Measurements from ENCODE around the gene RPS18. TPM values are rescaled to one million over a fixed set of nuclear protein-coding genes. Genes with fewer than 3 reads are reported as not detected.

The RPS18 gene
- total RNA-seq, 2 donors from 2014 or later, result 2,541 to 3,009 TPM

GRCh38 chr6:33236328-33236727 is 35.5 kb upstream of the RPS18 start:
- Histone ChIP-seq H3K27me3 (ENCODE audit: control insufficient read depth, insufficient read depth, low read length, poor library complexity, severe bottlenecking) (peaks cover 6% of the 10 kb centered on the region), H3K9ac (ENCODE audit: extremely low read depth, low read length, poor library complexity, severe bottlenecking) (no peak overlapping the region), H3K36me3 (ENCODE audit: control insufficient read depth, insufficient read depth, low read length) (no peaks in the 10 kb centered on the region), H3K4me1 (ENCODE audit: control insufficient read depth, insufficient read depth, low read length) (no peaks in the 10 kb centered on the region), H3K4me3 (ENCODE audit: low read length) (no peak overlapping the region), H3K27ac (ENCODE audit: low read depth, low read length) (no peak overlapping the region), H3K9me3 (ENCODE audit: control insufficient read depth, low read length) (no peaks in the 10 kb centered on the region)
- Mint-ChIP-seq H3K4me1 (peaks cover 12% of the 10 kb centered on the region), H3K27ac (no peak overlapping the region), H3K4me3 (no peak overlapping the region), H3K27me3 (ENCODE audit: insufficient read depth) (peaks cover 23% of the 10 kb centered on the region), H3K9me3 (no peaks in the 10 kb centered on the region), H3K36me3 (ENCODE audit: low read depth) (no peaks in the 10 kb centered on the region)
- TF ChIP-seq, protein P1, sequence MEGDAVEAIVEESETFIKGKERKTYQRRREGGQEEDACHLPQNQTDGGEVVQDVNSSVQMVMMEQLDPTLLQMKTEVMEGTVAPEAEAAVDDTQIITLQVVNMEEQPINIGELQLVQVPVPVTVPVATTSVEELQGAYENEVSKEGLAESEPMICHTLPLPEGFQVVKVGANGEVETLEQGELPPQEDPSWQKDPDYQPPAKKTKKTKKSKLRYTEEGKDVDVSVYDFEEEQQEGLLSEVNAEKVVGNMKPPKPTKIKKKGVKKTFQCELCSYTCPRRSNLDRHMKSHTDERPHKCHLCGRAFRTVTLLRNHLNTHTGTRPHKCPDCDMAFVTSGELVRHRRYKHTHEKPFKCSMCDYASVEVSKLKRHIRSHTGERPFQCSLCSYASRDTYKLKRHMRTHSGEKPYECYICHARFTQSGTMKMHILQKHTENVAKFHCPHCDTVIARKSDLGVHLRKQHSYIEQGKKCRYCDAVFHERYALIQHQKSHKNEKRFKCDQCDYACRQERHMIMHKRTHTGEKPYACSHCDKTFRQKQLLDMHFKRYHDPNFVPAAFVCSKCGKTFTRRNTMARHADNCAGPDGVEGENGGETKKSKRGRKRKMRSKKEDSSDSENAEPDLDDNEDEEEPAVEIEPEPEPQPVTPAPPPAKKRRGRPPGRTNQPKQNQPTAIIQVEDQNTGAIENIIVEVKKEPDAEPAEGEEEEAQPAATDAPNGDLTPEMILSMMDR (conservative IDR thresholded peaks at IDR 0.05), result no peak
- peak; percentile 0 for DNase-seq

DNA sequence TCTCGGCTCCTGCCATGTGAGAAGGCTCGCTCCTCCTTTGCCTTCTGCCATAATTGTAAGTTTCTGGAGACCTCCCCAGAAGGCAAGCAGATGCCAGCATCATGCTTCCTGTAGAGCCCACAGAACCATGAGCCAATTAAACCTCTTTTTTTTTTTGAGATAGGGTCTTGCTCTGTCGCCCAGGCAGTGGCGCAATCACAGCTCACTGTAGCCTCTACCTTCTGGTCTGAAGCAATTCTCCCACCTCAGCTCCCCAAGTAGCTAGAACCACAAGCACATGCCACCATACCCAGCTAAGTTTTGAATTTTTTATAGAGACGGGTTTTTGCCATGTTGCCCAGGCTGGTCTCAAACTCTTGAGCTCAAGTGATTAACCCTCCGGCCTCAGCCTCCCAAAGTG is 35.0 kb upstream of the RPS18 start:
- Histone ChIP-seq H3K4me1 (ENCODE audit: control insufficient read depth, insufficient read depth, low read length) (no peaks in the 10 kb centered on the region), H3K27ac (ENCODE audit: low read depth, low read length) (no peak overlapping the region), H3K9ac (ENCODE audit: extremely low read depth, low read length, poor library complexity, severe bottlenecking) (no peak overlapping the region), H3K4me3 (ENCODE audit: low read length) (no peak overlapping the region), H3K9me3 (ENCODE audit: control insufficient read depth, low read length) (no peaks in the 10 kb centered on the region), H3K36me3 (ENCODE audit: control insufficient read depth, insufficient read depth, low read length) (no peaks in the 10 kb centered on the region), H3K27me3 (ENCODE audit: control insufficient read depth, insufficient read depth, low read length, poor library complexity, severe bottlenecking) (peaks cover 6% of the 10 kb centered on the region)
- Mint-ChIP-seq H3K4me3 (no peak overlapping the region), H3K27me3 (ENCODE audit: insufficient read depth) (peaks cover 25% of the 10 kb centered on the region), H3K9me3 (no peaks in the 10 kb centered on the region), H3K4me1 (peaks cover 12% of the 10 kb centered on the region), H3K27ac (no peak overlapping the region), H3K36me3 (ENCODE audit: low read depth) (no peaks in the 10 kb centered on the region)
- DNase-seq, result peak; percentile 9
- 86 to 91% methylated on average over 5 to 6 of the region's 6 CpGs for WGBS, 2 experiments (ENCODE audit: insufficient coverage in 1 of 2, insufficient read length in 1 of 2)
- TF ChIP-seq, protein P1 (conservative IDR thresholded peaks at IDR 0.05), result no peak

DNA sequence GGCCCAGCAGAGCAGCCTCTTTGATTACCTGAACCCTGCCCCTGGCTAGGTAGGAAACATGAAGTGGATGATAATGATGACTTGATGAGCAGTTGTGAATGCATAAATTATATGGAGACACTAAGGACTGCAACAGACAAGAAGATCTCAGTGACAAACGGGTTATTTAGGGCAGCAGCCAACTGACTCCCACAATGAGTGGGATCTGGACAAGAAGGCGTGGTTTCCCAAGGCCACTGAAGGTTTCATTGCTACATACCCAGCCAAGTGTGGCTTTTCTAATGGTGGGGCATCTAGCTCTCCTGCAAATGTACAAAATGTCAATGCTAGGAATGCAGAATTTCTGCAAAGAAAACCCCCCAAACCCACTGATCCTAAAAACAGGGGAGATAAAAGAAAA is 34.1 kb upstream of the RPS18 start:
- Histone ChIP-seq H3K27me3 (ENCODE audit: control insufficient read depth, insufficient read depth, low read length, poor library complexity, severe bottlenecking) (peaks cover 15% of the 10 kb centered on the region), H3K9ac (ENCODE audit: extremely low read depth, low read length, poor library complexity, severe bottlenecking) (no peak overlapping the region), H3K4me1 (ENCODE audit: control insufficient read depth, insufficient read depth, low read length) (no peaks in the 10 kb centered on the region), H3K36me3 (ENCODE audit: control insufficient read depth, insufficient read depth, low read length) (no peaks in the 10 kb centered on the region), H3K4me3 (ENCODE audit: low read length) (no peak overlapping the region), H3K9me3 (ENCODE audit: control insufficient read depth, low read length) (no peaks in the 10 kb centered on the region), H3K27ac (ENCODE audit: low read depth, low read length) (no peak overlapping the region)
- Mint-ChIP-seq H3K27me3 (ENCODE audit: insufficient read depth) (peaks cover 31% of the 10 kb centered on the region), H3K4me1 (peaks cover 12% of the 10 kb centered on the region), H3K4me3 (no peak overlapping the region), H3K9me3 (no peaks in the 10 kb centered on the region), H3K36me3 (ENCODE audit: low read depth) (no peaks in the 10 kb centered on the region), H3K27ac (no peak overlapping the region)
- peak; percentile 8 for DNase-seq
- 84 to 93% methylated on average over 2 of the region's 2 CpGs for WGBS, 2 experiments (ENCODE audit: insufficient coverage in 1 of 2, insufficient read length in 1 of 2)
- TF ChIP-seq, protein P1 (conservative IDR thresholded peaks at IDR 0.05), result no peak
